ENCODE data around the gene FAM168B.
A peak's percentile ranks its signal among the peaks of the same experiment; 100 is the strongest.

The FAM168B gene

GRCh38 chr2:131046918-131047652, 46.2 kb downstream of the FAM168B start:
- TF ChIP-seq ZC3H10 (CRISPR knock-in tag; IDR thresholded peaks at IDR 0.05) (no peak), ZNF8 (CRISPR knock-in tag; IDR thresholded peaks at IDR 0.05) (no peak), ZFP30 (CRISPR knock-in tag; IDR thresholded peaks at IDR 0.05) (no peak), ISL1 (CRISPR knock-in tag; IDR thresholded peaks at IDR 0.05) (no peak), ZFP3 (CRISPR knock-in tag; IDR thresholded peaks at IDR 0.05) (no peak), ZNF565 (CRISPR knock-in tag; conservative IDR thresholded peaks at IDR 0.05; ENCODE audit: low read depth) (no peak), TCF4 (CRISPR knock-in tag; IDR thresholded peaks at IDR 0.05; ENCODE audit: borderline replicate concordance) (no peak), BACH2 (CRISPR knock-in tag; IDR thresholded peaks at IDR 0.05; ENCODE audit: borderline replicate concordance) (no peak), PPARA (CRISPR knock-in tag; IDR thresholded peaks at IDR 0.05; ENCODE audit: borderline replicate concordance) (no peak), SNAI2 (CRISPR knock-in tag; IDR thresholded peaks at IDR 0.05) (no peak), ZNF70 (CRISPR knock-in tag; IDR thresholded peaks at IDR 0.05) (no peak), OSR1 (CRISPR knock-in tag; IDR thresholded peaks at IDR 0.05) (no peak), TSHZ2 (CRISPR knock-in tag; IDR thresholded peaks at IDR 0.05) (no peak), CSRNP3 (CRISPR knock-in tag; IDR thresholded peaks at IDR 0.05) (no peak), CREB5 (CRISPR knock-in tag; IDR thresholded peaks at IDR 0.05; ENCODE audit: low read depth) (no peak), RARB (CRISPR knock-in tag; IDR thresholded peaks at IDR 0.05) (no peak)
- TF ChIP-seq, protein P1, sequence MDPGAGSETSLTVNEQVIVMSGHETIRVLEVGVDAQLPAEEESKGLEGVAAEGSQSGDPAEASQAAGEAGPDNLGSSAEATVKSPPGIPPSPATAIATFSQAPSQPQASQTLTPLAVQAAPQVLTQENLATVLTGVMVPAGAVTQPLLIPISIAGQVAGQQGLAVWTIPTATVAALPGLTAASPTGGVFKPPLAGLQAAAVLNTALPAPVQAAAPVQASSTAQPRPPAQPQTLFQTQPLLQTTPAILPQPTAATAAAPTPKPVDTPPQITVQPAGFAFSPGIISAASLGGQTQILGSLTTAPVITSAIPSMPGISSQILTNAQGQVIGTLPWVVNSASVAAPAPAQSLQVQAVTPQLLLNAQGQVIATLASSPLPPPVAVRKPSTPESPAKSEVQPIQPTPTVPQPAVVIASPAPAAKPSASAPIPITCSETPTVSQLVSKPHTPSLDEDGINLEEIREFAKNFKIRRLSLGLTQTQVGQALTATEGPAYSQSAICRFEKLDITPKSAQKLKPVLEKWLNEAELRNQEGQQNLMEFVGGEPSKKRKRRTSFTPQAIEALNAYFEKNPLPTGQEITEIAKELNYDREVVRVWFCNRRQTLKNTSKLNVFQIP (CRISPR knock-in tag; IDR thresholded peaks at IDR 0.05; ENCODE audit: borderline replicate concordance, low read depth), result no peak
- ATAC-seq, result peak; percentile 36

GRCh38 chr2:131046028-131046917, 47.0 kb downstream of the FAM168B start:
- ATAC-seq, result no peak; the same call in 1 of the 3 replicates
- TF ChIP-seq ESRRG (CRISPR knock-in tag; IDR thresholded peaks at IDR 0.05), result no peak
- TF ChIP-seq, protein P2, sequence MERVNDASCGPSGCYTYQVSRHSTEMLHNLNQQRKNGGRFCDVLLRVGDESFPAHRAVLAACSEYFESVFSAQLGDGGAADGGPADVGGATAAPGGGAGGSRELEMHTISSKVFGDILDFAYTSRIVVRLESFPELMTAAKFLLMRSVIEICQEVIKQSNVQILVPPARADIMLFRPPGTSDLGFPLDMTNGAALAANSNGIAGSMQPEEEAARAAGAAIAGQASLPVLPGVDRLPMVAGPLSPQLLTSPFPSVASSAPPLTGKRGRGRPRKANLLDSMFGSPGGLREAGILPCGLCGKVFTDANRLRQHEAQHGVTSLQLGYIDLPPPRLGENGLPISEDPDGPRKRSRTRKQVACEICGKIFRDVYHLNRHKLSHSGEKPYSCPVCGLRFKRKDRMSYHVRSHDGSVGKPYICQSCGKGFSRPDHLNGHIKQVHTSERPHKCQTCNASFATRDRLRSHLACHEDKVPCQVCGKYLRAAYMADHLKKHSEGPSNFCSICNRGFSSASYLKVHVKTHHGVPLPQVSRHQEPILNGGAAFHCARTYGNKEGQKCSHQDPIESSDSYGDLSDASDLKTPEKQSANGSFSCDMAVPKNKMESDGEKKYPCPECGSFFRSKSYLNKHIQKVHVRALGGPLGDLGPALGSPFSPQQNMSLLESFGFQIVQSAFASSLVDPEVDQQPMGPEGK (CRISPR knock-in tag; IDR thresholded peaks at IDR 0.05; ENCODE audit: borderline replicate concordance), result no peak
- no peak for TF ChIP-seq CREB5 (CRISPR knock-in tag; IDR thresholded peaks at IDR 0.05; ENCODE audit: low read depth)
- no peak for TF ChIP-seq ISL1 (CRISPR knock-in tag; IDR thresholded peaks at IDR 0.05)
- no peak for TF ChIP-seq ZFP30 (CRISPR knock-in tag; IDR thresholded peaks at IDR 0.05)
- no peak for TF ChIP-seq PPARA (CRISPR knock-in tag; IDR thresholded peaks at IDR 0.05; ENCODE audit: borderline replicate concordance)
- no peak for TF ChIP-seq GLIS3 (CRISPR knock-in tag; IDR thresholded peaks at IDR 0.05)
- TF ChIP-seq SNAI2 (CRISPR knock-in tag; IDR thresholded peaks at IDR 0.05), result no peak
- TF ChIP-seq CSRNP3 (CRISPR knock-in tag; IDR thresholded peaks at IDR 0.05), result no peak
- TF ChIP-seq RARB (CRISPR knock-in tag; IDR thresholded peaks at IDR 0.05), result no peak
- TF ChIP-seq TCF4 (CRISPR knock-in tag; IDR thresholded peaks at IDR 0.05; ENCODE audit: borderline replicate concordance), result no peak
- TF ChIP-seq ZNF565 (CRISPR knock-in tag; conservative IDR thresholded peaks at IDR 0.05; ENCODE audit: low read depth), result no peak
- no peak for TF ChIP-seq ARNTL (CRISPR knock-in tag; IDR thresholded peaks at IDR 0.05; ENCODE audit: borderline replicate concordance, low read depth)
